ENCODE results near the gene HACD4.

HACD4 gene

DNA sequence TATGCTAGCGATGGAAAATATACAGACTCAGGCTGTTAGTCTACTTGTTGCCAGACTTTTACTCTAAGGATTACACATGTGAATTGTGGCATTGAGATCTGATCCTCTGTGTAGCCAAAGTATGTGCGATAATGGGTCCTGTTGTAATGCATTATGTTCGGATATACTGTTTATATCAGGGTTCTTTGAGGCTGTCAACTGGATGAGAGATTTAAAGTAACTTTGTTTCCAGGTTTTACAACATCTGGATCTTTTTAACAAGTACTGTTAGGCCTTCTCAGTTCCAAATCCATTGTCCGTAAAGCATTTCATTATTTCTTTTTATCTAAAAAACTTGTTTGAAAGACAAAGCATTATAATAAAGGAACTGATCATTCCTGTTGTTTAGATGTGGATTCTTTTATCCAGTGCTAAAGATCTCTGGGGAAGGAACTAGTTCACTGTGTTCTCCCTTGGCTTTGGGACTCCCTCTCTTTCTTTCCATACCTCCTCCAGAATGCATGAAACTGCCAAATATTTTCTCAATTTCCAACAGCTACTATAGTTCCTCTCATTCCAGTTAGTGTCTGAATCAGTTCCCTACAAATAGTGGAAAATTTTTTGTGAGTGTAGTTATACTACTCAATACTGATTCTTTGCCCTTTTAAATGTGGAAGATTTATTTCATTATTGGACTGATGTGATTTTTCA, 68.8 kb downstream of the HACD4 start:
- DNase-seq, result no peak

DNA sequence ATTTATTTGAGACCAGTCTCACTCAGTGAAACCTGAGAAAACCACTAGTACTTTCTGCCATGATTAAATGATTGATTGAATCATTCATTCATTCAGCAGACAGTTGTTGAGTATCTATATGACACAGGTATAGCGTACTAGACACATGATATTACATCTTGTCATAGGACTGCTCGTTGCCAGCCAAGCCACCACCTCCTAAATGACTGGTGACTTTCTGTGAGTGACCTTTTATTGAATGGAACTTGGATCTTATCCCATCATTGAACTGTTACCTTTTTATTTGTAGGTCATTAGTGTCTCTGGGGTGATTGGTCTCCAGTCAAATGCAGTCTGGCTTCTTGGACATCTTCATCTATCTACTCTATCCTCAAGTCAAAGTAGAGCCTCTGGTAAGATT, 80.7 kb downstream of the HACD4 start:
- DNase-seq, result no peak
